WTC11 (cell line): ENCODE results near the gene RTL1. TPM values are rescaled to one million over a fixed set of nuclear protein-coding genes. Genes with fewer than 3 reads are reported as not detected.

Experiments used
- ATAC-seq: fragments of 200-7000 bp; cut with Tn5 transposase; 2 replicates; pipeline ENCODE4 v1.10.0; 2021; ENCODE audit warnings: mild to moderate bottlenecking, moderate library complexity
- CTCF ChIA-PET: fragments of 300-600 bp; sonication (Branson Sonifier 250); formaldehyde crosslinking; loops from one replicate; lab custom pipeline; 2021; ENCODE audit warnings: antibody characterized with exemption; lab: Charles Lee
- POLR2A ChIA-PET: fragments of 350-600 bp; sonication (Branson Sonifier 250); formaldehyde crosslinking; loops from one replicate; lab custom pipeline; 2021; ENCODE audit warnings: antibody characterized with exemption; lab: Charles Lee
- DNase-seq: peaks from one replicate; pipeline ENCODE4 v3.0.0; 2021; ENCODE audit warnings: low spot score
- H3K27ac Mint-ChIP-seq: 2 replicates; pipeline ENCODE4 v1.8.0; 2021; ENCODE audit warnings: mixed read lengths
- H3K27me3 Mint-ChIP-seq: 2 replicates; pipeline ENCODE4 v1.8.0; 2021; ENCODE audit warnings: low read depth, mild to moderate bottlenecking, moderate library complexity, mixed read lengths
- H3K36me3 Mint-ChIP-seq: 2 replicates; pipeline ENCODE4 v1.8.0; 2021; ENCODE audit warnings: mixed read lengths
- H3K4me1 Mint-ChIP-seq: 2 replicates; pipeline ENCODE4 v1.8.0; 2022; ENCODE audit warnings: mixed read lengths
- H3K4me3 Mint-ChIP-seq: 2 replicates; pipeline ENCODE4 v1.8.0; 2021; ENCODE audit warnings: mild to moderate bottlenecking, moderate library complexity, mixed read lengths
- H3K9me3 Mint-ChIP-seq: 2 replicates; pipeline ENCODE4 v1.8.0; 2021; ENCODE audit warnings: mixed read lengths
- AFF4 ChIP-seq: sonication (generic); formaldehyde crosslinking; IDR thresholded peaks from 2 replicates; pipeline ENCODE4 v1.8.1; 2023; ENCODE audit warnings: mild to moderate bottlenecking, missing genetic modification reagents, borderline replicate concordance
- ARID4B ChIP-seq: sonication (generic); formaldehyde crosslinking; IDR thresholded peaks from 2 replicates; pipeline ENCODE4 v1.8.0; 2023; ENCODE audit warnings: missing genetic modification reagents, mild to moderate bottlenecking, borderline replicate concordance
- E2F5 ChIP-seq: sonication (generic); formaldehyde crosslinking; IDR thresholded peaks from 2 replicates; pipeline ENCODE4 v1.8.1; 2022; ENCODE audit warnings: mild to moderate bottlenecking, moderate library complexity, missing genetic modification reagents
- SOX15 ChIP-seq: fragments of 250-450 bp; sonication (Bioruptor Pico); IDR thresholded peaks from 2 replicates; pipeline ENCODE4 v1.9.0; 2021; ENCODE audit warnings: mild to moderate bottlenecking
- TEAD4 ChIP-seq: sonication (generic); formaldehyde crosslinking; IDR thresholded peaks from 2 replicates; pipeline ENCODE4 v1.8.0; 2022; ENCODE audit warnings: mild to moderate bottlenecking, missing genetic modification reagents
- ZNF281 ChIP-seq: sonication (generic); formaldehyde crosslinking; IDR thresholded peaks from 2 replicates; pipeline ENCODE4 v1.8.0; 2023; ENCODE audit warnings: mild to moderate bottlenecking, missing genetic modification reagents
- ZNF416 ChIP-seq: fragments of 250-450 bp; sonication (Bioruptor Pico); IDR thresholded peaks from 2 replicates; pipeline ENCODE4 v1.9.0; 2021; ENCODE audit warnings: mild to moderate bottlenecking, inconsistent platforms
- total RNA-seq: library from RNA; stranded (reverse); gene quantifications from 3 replicates; pipeline ENCODE4 v1.2.3, GENCODE V29; 2021

RTL1 gene
- total RNA-seq, 1 experiment from 2014 or later = 0.07 TPM

DNA sequence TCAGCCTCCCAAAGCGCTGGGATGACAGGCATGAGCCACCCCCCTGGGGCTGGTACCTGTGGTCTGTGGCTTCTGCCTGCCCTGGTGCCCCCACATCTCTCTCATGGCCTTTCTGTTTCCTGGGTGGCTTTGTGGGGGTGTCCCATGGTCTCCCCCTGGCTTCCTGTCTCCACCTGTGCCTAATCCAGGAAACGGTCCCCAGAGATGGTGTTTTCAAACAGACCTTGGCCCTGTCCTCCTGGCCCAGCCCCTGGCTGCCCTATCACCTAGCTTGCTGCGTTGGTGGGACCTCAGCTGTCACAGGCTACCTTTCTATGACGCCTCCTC lies 59.5 kb downstream of the RTL1 start (continued):
- TF ChIP-seq ARID4B (CRISPR knock-in tag) = no peak

- CTCF ChIA-PET = interaction anchor here (1.4 to 1.8 kb wide), 2 partner anchors 8 to 133 kb away, joined by 5 to 12 read pairs; no protein-coding TSS in a partner anchor
Observed at GRCh38 chr14:100842799-100843198, 60.7 kb downstream of the RTL1 start.

DNA sequence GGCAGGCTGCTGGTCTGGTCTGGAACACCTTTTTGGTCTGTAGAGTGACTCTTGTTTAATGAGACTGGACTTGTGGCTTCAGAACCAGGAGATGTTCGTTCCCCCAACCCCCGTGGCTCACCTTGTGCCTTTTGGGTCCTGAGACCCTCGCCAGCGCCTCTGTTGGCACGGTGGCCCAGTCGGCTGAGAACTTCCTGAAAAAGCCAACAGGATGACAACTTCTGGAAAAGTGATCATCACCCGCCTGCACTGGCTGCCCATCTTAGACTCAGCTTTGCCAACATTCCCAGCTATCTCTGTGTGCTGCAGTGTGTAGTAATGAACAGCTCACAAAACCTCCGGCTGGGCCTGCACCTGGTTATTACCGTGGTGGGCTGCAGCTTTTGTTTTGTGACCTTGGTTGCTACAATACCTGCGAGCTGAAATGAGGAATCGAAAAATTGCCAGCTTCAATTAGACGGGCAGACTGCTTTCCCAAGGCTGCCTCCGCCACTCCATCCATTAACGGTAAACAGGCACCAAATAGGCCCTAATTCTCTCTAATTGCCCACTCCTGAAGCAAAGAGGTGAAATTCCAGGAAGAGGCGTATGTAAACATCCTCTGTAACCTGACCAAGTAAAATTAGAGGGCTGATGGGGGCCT lies 61.6 kb downstream of the RTL1 start:
- peaks cover 18% of the 10 kb centered on the region for H3K36me3 Mint-ChIP-seq
- H3K4me1 Mint-ChIP-seq = peaks cover 39% of the 10 kb centered on the region
- no peak overlapping the region for H3K27ac Mint-ChIP-seq
- ATAC-seq (no peak), DNase-seq (no peak)
- TF ChIP-seq ZNF281 (CRISPR knock-in tag) (no peak), AFF4 (no peak), TEAD4 (CRISPR knock-in tag) (no peak), ZNF416 (no peak), SOX15 (no peak)
- TF ChIP-seq, all 79 proteins: peak for 0
- Mint-ChIP-seq H3K4me3 (no peak overlapping the region), H3K9me3 (no peaks in the 10 kb centered on the region), H3K27me3 (0 out of 2 replicates have a peak, but pooled peaks cover 5% of the 10 kb centered on the region)
- ChIA-PET CTCF (interaction anchor here (1.1 to 1.8 kb wide), 3 partner anchors 9 to 189 kb away, joined by 3 to 12 read pairs (median 5); no protein-coding TSS in a partner anchor), POLR2A (no interaction called here)

More at GRCh38 chr14:100842799-100843198, 60.7 kb downstream of the RTL1 start:
- DNase-seq = no peak
- Mint-ChIP-seq H3K27ac (no peak overlapping the region), H3K36me3 (peaks cover 15% of the 10 kb centered on the region), H3K9me3 (no peaks in the 10 kb centered on the region)
- no peak for TF ChIP-seq ZNF281 (CRISPR knock-in tag)
- TF ChIP-seq E2F5 (CRISPR knock-in tag) = no peak
- TF ChIP-seq, all 79 proteins: peak for 0
- ATAC-seq = no peak
- no peak overlapping the region for H3K4me3 Mint-ChIP-seq
- POLR2A ChIA-PET = no interaction called here
- H3K4me1 Mint-ChIP-seq = peaks cover 37% of the 10 kb centered on the region
- 0 out of 2 replicates have a peak, but pooled peaks cover 5% of the 10 kb centered on the region for H3K27me3 Mint-ChIP-seq
